GM23248 (cell line): ENCODE measurements around the gene GTPBP4.

ENCODE experiments used
- EZH2 ChIP-seq: fragments of 200-600 bp; sonication (generic); IDR thresholded peaks from 2 replicates; pipeline ENCODE4 v1.6.1; 2018; ENCODE audit warnings: antibody characterized with exemption, mild to moderate bottlenecking; ENCODE audit not compliant: insufficient read depth, poor library complexity, severe bottlenecking
- EZH2phosphoT487 ChIP-seq: fragments of 200-600 bp; sonication (generic); IDR thresholded peaks from 2 replicates; pipeline ENCODE4 v1.6.1; 2018; ENCODE audit warnings: antibody characterized with exemption, moderate library complexity, mild to moderate bottlenecking, low read depth; ENCODE audit not compliant: insufficient read depth

DNA sequence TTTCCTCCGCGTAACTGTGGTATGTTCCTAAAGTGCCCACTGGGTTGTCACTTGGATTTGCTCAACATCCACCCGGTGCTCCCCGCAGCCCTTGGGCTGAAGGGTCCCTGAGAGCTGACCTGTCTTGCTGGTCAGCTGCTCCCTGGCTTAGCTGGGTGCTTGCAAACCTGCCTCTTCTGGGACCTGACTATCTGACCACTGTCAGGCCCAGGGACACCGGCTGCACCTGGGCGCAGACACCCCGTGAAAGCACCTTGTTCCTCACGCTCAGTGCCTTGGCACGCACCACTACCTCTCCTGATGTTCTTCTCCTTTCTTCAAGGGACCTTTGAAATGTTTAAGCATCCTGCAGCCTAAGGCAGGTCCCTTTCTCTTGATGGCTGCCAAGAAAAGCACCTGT, 30.1 kb upstream of the GTPBP4 start:
- no peak for TF ChIP-seq EZH2phosphoT487
- TF ChIP-seq EZH2, result no peak
